SK-N-SH treated with all-trans-retinoic acid at 6 μM for 48 hours (cell line): ENCODE measurements around the gene GPR26.

ENCODE experiments used
- RARB ChIP-seq: fragments of 250-450 bp; sonication (Bioruptor Pico); IDR thresholded peaks from 2 replicates; pipeline ENCODE4 v1.8.0; 2021; ENCODE audit warnings: mild to moderate bottlenecking, moderate library complexity
- TCF4 ChIP-seq: fragments of 250-450 bp; sonication (Bioruptor Pico); IDR thresholded peaks from 2 replicates; pipeline ENCODE4 v1.8.0; 2021; ENCODE audit warnings: mild to moderate bottlenecking, moderate library complexity, borderline replicate concordance
- TOX ChIP-seq: fragments of 250-450 bp; sonication (Bioruptor Pico); IDR thresholded peaks from 2 replicates; pipeline ENCODE4 v1.8.0; 2021; ENCODE audit warnings: mild to moderate bottlenecking, moderate library complexity, borderline replicate concordance
- TF ChIP-seq, protein P1 (sequence below): fragments of 250-450 bp; sonication (Bioruptor Pico); IDR thresholded peaks from 2 replicates; pipeline ENCODE4 v1.5.0; 2020; ENCODE audit warnings: mild to moderate bottlenecking, moderate library complexity

DNA sequence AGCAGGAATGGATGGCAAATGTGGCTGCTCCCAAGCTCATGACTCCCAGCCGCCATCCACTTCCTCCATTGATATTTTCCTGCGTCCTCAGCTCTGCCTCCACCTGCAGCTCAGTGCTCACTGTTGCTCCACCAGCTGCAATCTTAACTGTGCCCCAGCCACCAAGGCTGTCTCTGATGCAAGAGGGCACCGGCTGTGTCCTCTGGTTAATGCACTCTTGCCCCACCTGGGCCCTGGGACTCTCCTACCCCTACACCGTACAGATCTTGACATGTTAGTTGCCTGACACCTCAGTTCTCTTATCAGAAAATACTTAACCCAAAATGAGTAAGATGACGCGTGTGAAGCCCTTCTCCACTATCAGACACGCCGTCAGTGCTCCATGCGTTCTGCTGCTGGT is 45.5 kb upstream of the GPR26 start:
- no peak for TF ChIP-seq RARB (CRISPR knock-in tag)
- TF ChIP-seq, protein P1, sequence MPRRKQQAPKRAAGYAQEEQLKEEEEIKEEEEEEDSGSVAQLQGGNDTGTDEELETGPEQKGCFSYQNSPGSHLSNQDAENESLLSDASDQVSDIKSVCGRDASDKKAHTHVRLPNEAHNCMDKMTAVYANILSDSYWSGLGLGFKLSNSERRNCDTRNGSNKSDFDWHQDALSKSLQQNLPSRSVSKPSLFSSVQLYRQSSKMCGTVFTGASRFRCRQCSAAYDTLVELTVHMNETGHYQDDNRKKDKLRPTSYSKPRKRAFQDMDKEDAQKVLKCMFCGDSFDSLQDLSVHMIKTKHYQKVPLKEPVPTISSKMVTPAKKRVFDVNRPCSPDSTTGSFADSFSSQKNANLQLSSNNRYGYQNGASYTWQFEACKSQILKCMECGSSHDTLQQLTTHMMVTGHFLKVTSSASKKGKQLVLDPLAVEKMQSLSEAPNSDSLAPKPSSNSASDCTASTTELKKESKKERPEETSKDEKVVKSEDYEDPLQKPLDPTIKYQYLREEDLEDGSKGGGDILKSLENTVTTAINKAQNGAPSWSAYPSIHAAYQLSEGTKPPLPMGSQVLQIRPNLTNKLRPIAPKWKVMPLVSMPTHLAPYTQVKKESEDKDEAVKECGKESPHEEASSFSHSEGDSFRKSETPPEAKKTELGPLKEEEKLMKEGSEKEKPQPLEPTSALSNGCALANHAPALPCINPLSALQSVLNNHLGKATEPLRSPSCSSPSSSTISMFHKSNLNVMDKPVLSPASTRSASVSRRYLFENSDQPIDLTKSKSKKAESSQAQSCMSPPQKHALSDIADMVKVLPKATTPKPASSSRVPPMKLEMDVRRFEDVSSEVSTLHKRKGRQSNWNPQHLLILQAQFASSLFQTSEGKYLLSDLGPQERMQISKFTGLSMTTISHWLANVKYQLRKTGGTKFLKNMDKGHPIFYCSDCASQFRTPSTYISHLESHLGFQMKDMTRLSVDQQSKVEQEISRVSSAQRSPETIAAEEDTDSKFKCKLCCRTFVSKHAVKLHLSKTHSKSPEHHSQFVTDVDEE (CRISPR knock-in tag), result no peak
- TF ChIP-seq TCF4 (CRISPR knock-in tag), result no peak
- no peak for TF ChIP-seq TOX (CRISPR knock-in tag)
